Measurements from ENCODE around the gene PASD1.

DNA sequence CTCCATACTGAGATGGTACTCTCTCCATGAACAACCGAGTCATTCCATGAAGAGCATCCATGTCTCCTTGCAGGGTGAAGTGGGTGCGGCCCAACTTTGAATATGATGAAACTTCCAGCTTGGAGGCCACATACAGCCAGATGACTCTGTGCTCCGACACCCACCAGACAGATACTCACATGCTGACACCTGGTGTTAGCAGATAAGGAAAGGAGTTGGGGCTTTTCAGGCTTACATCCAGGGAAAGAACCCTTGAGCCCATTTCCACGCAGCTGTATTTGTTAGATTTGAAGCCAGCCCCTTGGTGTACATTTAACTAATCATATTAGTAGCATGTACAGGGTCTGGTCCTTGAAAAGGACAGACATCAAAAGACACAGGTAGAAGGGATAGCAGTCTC is 69.7 kb downstream of the PASD1 start:
- TF ChIP-seq, protein P1, sequence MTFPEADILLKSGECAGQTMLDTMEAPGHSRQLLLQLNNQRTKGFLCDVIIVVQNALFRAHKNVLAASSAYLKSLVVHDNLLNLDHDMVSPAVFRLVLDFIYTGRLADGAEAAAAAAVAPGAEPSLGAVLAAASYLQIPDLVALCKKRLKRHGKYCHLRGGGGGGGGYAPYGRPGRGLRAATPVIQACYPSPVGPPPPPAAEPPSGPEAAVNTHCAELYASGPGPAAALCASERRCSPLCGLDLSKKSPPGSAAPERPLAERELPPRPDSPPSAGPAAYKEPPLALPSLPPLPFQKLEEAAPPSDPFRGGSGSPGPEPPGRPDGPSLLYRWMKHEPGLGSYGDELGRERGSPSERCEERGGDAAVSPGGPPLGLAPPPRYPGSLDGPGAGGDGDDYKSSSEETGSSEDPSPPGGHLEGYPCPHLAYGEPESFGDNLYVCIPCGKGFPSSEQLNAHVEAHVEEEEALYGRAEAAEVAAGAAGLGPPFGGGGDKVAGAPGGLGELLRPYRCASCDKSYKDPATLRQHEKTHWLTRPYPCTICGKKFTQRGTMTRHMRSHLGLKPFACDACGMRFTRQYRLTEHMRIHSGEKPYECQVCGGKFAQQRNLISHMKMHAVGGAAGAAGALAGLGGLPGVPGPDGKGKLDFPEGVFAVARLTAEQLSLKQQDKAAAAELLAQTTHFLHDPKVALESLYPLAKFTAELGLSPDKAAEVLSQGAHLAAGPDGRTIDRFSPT (tag by site-specific recombination; IDR thresholded peaks at IDR 0.05) = no peak
- TF ChIP-seq, protein P2, sequence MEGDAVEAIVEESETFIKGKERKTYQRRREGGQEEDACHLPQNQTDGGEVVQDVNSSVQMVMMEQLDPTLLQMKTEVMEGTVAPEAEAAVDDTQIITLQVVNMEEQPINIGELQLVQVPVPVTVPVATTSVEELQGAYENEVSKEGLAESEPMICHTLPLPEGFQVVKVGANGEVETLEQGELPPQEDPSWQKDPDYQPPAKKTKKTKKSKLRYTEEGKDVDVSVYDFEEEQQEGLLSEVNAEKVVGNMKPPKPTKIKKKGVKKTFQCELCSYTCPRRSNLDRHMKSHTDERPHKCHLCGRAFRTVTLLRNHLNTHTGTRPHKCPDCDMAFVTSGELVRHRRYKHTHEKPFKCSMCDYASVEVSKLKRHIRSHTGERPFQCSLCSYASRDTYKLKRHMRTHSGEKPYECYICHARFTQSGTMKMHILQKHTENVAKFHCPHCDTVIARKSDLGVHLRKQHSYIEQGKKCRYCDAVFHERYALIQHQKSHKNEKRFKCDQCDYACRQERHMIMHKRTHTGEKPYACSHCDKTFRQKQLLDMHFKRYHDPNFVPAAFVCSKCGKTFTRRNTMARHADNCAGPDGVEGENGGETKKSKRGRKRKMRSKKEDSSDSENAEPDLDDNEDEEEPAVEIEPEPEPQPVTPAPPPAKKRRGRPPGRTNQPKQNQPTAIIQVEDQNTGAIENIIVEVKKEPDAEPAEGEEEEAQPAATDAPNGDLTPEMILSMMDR (tag by site-specific recombination; IDR thresholded peaks at IDR 0.05) = no peak
- TF ChIP-seq ZNF792 (tag by site-specific recombination; IDR thresholded peaks at IDR 0.05) (no peak), MEIS1 (CRISPR knock-in tag; IDR thresholded peaks at IDR 0.05; ENCODE audit: borderline replicate concordance) (no peak), YY1 (tag by site-specific recombination; IDR thresholded peaks at IDR 0.05) (no peak), ZBTB1 (tag by site-specific recombination; IDR thresholded peaks at IDR 0.05) (no peak), ZNF626 (tag by site-specific recombination; IDR thresholded peaks at IDR 0.05) (no peak)
- TF ChIP-seq, protein P3, sequence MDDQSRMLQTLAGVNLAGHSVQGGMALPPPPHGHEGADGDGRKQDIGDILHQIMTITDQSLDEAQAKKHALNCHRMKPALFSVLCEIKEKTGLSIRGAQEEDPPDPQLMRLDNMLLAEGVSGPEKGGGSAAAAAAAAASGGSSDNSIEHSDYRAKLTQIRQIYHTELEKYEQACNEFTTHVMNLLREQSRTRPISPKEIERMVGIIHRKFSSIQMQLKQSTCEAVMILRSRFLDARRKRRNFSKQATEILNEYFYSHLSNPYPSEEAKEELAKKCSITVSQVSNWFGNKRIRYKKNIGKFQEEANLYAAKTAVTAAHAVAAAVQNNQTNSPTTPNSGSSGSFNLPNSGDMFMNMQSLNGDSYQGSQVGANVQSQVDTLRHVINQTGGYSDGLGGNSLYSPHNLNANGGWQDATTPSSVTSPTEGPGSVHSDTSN (CRISPR knock-in tag; IDR thresholded peaks at IDR 0.05) = no peak

All from HEK293 (cell line).